Measurements from ENCODE around the gene SLC35G3.

- TF ChIP-seq CTCF (conservative IDR thresholded peaks at IDR 0.05), result no peak
- TF ChIP-seq EZH2 (IDR thresholded peaks at IDR 0.05; ENCODE audit: low read depth), result no peak
These were observed 49.6 kb upstream of the SLC35G3 start for GRCh38 chr17:35243561-35244340.

All from PC-9 (cell line).